Transverse colon (tissue), 4 donors: Measurements from ENCODE around the gene PLCH1.

Source experiments
- EP300 ChIP-seq: sonication (generic); formaldehyde crosslinking; IDR thresholded peaks from one replicate; pipeline ENCODE4 v1.6.1; 2017; ENCODE audit warnings: antibody characterized with exemption, low read depth
- POLR2A ChIP-seq: fragments of 450-650 bp; IDR thresholded peaks from one replicate; pipeline ENCODE4 v1.6.1; 2016; ENCODE audit warnings: antibody characterized with exemption, mild to moderate bottlenecking, moderate library complexity
- POLR2AphosphoS5 ChIP-seq, 3 donors: sonication (generic); formaldehyde crosslinking; IDR thresholded peaks; one replicate each; pipeline ENCODE4 v1.6.1; 2016; ENCODE audit warnings: antibody characterized with exemption in 3 of 3
- TF ChIP-seq, protein P1 (sequence below), 5 experiments: fragments of 200-600 bp in 3 of 5; fragments of 450-650 bp in 2 of 5; sonication (generic) in 3 of 5; IDR thresholded peaks; 1 replicate in 2 of 5; 2 replicates in 3 of 5; pipeline ENCODE4 v1.5.1; 2016 to 2017; ENCODE audit warnings: antibody characterized with exemption in 5 of 5, inconsistent platforms in 3 of 5, mild to moderate bottlenecking in 2 of 5, moderate library complexity in 1 of 5

DNA sequence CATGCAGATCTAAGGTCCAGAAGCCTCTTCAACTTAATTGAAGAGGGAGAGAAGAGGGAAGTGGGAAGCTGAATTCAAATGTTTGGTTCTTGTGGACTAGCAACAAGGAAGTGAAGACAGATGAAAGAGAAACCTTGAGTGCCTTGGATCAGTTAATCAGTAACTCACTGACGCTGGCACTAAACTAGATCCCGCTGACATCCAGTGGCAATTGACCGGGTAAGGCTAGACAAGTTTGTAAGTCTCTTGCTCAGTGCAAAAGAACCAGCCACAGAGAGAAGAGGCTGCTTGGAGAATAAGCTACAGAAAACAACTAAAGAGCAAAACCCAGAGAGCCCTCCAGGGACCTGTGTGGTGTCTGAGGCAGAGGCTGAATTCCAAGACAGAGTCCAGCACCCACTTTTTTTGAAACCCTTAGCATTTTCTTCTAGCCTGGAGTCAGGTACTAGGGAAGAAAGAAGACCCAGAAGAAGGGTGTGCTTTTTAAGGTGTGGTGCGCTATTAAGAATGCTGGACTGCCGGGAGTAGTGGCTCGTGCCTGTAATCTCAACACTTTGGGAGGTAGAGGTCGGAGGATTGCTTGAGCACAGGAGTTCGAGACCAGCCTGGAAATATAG is 6.9 kb downstream of the PLCH1 start:
- TF ChIP-seq, protein P1, sequence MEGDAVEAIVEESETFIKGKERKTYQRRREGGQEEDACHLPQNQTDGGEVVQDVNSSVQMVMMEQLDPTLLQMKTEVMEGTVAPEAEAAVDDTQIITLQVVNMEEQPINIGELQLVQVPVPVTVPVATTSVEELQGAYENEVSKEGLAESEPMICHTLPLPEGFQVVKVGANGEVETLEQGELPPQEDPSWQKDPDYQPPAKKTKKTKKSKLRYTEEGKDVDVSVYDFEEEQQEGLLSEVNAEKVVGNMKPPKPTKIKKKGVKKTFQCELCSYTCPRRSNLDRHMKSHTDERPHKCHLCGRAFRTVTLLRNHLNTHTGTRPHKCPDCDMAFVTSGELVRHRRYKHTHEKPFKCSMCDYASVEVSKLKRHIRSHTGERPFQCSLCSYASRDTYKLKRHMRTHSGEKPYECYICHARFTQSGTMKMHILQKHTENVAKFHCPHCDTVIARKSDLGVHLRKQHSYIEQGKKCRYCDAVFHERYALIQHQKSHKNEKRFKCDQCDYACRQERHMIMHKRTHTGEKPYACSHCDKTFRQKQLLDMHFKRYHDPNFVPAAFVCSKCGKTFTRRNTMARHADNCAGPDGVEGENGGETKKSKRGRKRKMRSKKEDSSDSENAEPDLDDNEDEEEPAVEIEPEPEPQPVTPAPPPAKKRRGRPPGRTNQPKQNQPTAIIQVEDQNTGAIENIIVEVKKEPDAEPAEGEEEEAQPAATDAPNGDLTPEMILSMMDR (IDR thresholded peaks at IDR 0.05) = peak in 1 of 5 experiments; percentile 7
- TF ChIP-seq POLR2AphosphoS5 (IDR thresholded peaks at IDR 0.05) (peak; percentile 62 to 77 (median 75)), EP300 (no peak), POLR2A (peak; percentile 81)
